ENCODE results near the gene TAS1R3. TPM values are rescaled to one million over a fixed set of nuclear protein-coding genes. Genes with fewer than 3 reads are reported as not detected.

TAS1R3 gene
- total and polyA plus RNA-seq, 2 experiments from 2014 or later = 0.14 TPM; not detected in 1

DNA sequence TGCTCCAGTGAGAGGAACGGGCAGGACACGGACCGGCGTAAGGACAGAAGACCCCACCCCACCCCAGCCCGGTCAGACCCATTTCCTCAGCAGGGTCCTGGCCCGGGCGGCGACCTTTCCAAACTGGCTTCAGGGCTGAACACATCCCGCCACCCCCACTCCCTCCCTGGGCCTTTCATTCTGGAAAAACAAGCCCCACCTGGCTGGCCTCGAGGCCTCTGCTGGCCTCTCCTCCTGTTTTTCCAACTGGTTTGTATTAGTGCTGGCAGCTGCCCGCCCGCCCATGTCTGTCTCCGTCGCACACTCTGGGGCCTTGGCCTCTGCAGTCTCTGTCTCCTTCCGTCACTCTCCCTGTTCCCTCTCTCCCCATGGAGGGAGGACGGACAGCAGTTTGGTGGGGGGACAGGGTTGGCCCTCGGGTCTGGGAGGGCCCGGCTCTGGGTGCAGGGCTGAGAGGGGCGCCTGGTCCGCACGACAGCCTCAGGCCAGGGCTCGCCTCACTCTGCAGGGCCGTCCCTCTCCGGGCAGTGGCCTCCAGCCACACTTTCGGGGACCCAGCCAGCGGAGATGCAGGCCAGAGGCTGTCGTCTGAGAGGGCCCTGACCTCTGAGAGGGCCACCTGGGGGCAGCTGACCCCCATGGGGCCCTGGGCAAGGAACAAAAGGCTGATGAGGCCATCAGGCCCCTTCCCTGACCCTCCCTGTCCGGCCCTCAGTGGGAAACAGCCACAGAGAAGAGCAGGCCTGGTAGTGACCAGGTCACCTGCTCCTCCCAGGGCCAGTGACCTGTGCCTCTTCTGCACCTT, 28.8 kb downstream of the TAS1R3 start:
- Histone ChIP-seq H3K4me1 (ENCODE audit: insufficient read depth) (peaks cover 22% of the 10 kb centered on the region), H3K9me2 (ENCODE audit: insufficient read depth) (no peaks in the 10 kb centered on the region), H2AFZ (no peak overlapping the region), H3K4me2 (no peak overlapping the region), H4K20me1 (replicated peaks; ENCODE audit: insufficient read depth) (no peaks in the 10 kb centered on the region), H3F3A (replicated peaks; ENCODE audit: low read depth) (peaks cover 19% of the 10 kb centered on the region; the same call in 1 of the 2 replicates), H3K27ac (ENCODE audit: low read depth) (no peak overlapping the region), H3K4me3 (no peak overlapping the region), H3K27me3 (ENCODE audit: insufficient read depth) (peaks cover 7% of the 10 kb centered on the region), H3K79me2 (replicated peaks; ENCODE audit: insufficient read depth) (no peaks in the 10 kb centered on the region), H3K36me3 (ENCODE audit: insufficient read depth) (no peaks in the 10 kb centered on the region)
- DNase-seq (ENCODE audit: low spot score) (no peak), ATAC-seq (no peak)
- H3K4me1 Mint-ChIP-seq = peaks cover 31% of the 10 kb centered on the region
- H3K4me3 Mint-ChIP-seq = no peak overlapping the region; the same call in 2 of the 3 replicates
- H3K9me3 Mint-ChIP-seq = no peaks in the 10 kb centered on the region; the same call in 2 of the 3 replicates
- no peaks in the 10 kb centered on the region for H3K36me3 Mint-ChIP-seq (ENCODE audit: low read depth)
- peaks cover 19% of the 10 kb centered on the region for H3K27me3 Mint-ChIP-seq (ENCODE audit: insufficient read depth, low read depth, poor library complexity)
- TF ChIP-seq, protein P1, sequence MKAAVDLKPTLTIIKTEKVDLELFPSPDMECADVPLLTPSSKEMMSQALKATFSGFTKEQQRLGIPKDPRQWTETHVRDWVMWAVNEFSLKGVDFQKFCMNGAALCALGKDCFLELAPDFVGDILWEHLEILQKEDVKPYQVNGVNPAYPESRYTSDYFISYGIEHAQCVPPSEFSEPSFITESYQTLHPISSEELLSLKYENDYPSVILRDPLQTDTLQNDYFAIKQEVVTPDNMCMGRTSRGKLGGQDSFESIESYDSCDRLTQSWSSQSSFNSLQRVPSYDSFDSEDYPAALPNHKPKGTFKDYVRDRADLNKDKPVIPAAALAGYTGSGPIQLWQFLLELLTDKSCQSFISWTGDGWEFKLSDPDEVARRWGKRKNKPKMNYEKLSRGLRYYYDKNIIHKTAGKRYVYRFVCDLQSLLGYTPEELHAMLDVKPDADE (IDR thresholded peaks at IDR 0.05) = no peak
- no peak for TF ChIP-seq ZNF331 (CRISPR knock-in tag; IDR thresholded peaks at IDR 0.05; ENCODE audit: low read depth)
- H3K27ac Mint-ChIP-seq = peak overlapping the region; percentile 44; the same call in 1 of the 2 replicates

DNA sequence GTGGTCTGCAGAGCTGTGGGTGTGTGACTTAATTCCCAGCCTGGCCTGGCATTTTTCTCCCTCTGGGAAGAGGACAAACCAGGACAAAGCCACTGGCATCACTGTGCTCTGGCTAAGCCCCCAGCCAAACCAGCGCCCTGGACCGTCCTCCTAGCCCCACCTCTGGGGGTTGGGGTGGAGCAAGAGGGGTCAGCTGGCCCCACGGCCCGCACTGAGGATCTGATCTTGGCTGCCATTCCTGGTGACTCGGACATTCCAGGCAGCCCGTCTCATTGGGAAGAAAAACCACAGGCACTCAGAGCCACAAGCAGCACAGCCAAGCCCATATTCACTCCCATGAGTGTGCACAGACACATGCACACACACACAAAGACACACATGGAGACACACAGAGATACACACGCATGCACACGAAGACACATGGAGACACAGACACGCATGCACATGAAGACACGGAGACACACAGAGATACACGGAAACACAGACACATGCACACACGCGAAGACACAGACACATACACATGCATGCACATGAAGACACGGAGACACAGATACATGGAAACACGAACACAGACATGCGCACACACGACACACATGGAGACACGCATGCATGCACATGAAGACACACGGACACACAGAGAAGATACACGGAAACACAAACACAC, 29.6 kb downstream of the TAS1R3 start:
- H3K79me2 ChIP-seq (replicated peaks; ENCODE audit: insufficient read depth) = no peaks in the 10 kb centered on the region
- no peaks in the 10 kb centered on the region for H3K27me3 ChIP-seq (ENCODE audit: insufficient read depth)
- no peaks in the 10 kb centered on the region for H3K36me3 ChIP-seq (ENCODE audit: insufficient read depth)
- ATAC-seq (no peak), DNase-seq (ENCODE audit: low spot score) (no peak)
- H3K27ac ChIP-seq (ENCODE audit: low read depth) = no peak overlapping the region
- no peaks in the 10 kb centered on the region; the same call in 2 of the 3 replicates for H3K9me3 Mint-ChIP-seq
- H3F3A ChIP-seq (replicated peaks; ENCODE audit: low read depth) = peaks cover 19% of the 10 kb centered on the region; the same call in 1 of the 2 replicates
- H3K27me3 Mint-ChIP-seq (ENCODE audit: insufficient read depth, low read depth, poor library complexity) = peaks cover 18% of the 10 kb centered on the region
- no peak overlapping the region for H3K4me3 ChIP-seq
- H3K36me3 Mint-ChIP-seq (ENCODE audit: low read depth) = no peaks in the 10 kb centered on the region
- no peak overlapping the region for H2AFZ ChIP-seq
- peaks cover 22% of the 10 kb centered on the region for H3K4me1 ChIP-seq (ENCODE audit: insufficient read depth)
- peak overlapping the region; percentile 2; the same call in 1 of the 2 replicates for H3K27ac Mint-ChIP-seq
- H3K4me2 ChIP-seq = no peak overlapping the region
- H3K4me3 Mint-ChIP-seq = no peak overlapping the region; the same call in 2 of the 3 replicates
- no peaks in the 10 kb centered on the region for H3K9me2 ChIP-seq (ENCODE audit: insufficient read depth)
- H4K20me1 ChIP-seq (replicated peaks; ENCODE audit: insufficient read depth) = no peaks in the 10 kb centered on the region
- peaks cover 31% of the 10 kb centered on the region for H3K4me1 Mint-ChIP-seq
- no peak for TF ChIP-seq EZH2phosphoT487 (IDR thresholded peaks at IDR 0.05; ENCODE audit: unreplicated experiment)
- TF ChIP-seq ZNF331 (CRISPR knock-in tag; IDR thresholded peaks at IDR 0.05; ENCODE audit: low read depth) = no peak
- no peak for TF ChIP-seq JUNB (IDR thresholded peaks at IDR 0.05; ENCODE audit: unreplicated experiment)
- TF ChIP-seq ZNF462 (CRISPR knock-in tag; IDR thresholded peaks at IDR 0.05) = no peak
- TF ChIP-seq CTCF (conservative IDR thresholded peaks at IDR 0.05; ENCODE audit: low read depth in 2 of 2) = no peak
- TF ChIP-seq CREB1 (CRISPR knock-in tag; IDR thresholded peaks at IDR 0.05; ENCODE audit: low read depth) = no peak
- TF ChIP-seq, protein P1 (IDR thresholded peaks at IDR 0.05) = no peak
- TF ChIP-seq STAT1 (IDR thresholded peaks at IDR 0.05; ENCODE audit: unreplicated experiment) = no peak
